ENCODE data around the gene SLC39A9. TPM values are rescaled to one million over a fixed set of nuclear protein-coding genes. Genes with fewer than 3 reads are reported as not detected.
"Not testable (repeated sequence)": the region's sequence is repeated elsewhere in the genome, so short reads cannot be mapped to it uniquely, and the experiment has no call there.

SLC39A9 gene
- total and polyA plus RNA-seq, 7 experiments from 2014 or later = 12.3 to 50.3 (median 34.4) TPM

DNA sequence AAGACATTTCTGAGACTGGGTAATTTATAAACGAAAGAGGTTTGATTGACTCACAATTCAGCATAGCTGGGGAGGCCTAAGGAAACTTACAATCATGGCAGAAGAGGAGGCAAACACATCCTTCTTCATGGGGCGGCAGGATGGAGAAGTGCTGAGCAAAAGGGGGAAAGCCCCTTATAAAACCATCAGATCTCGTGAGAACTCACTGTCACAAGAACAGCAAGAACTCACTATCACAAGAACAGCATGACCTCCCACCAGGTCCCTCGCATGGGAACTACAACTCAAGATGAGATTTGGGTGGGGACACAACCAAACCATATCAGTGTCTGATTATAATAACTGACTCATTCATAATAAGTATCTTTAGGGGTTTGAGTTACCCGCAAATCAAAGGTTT is 6.4 kb downstream of the SLC39A9 start:
- Mint-ChIP-seq H3K27me3 (no peaks in the 10 kb centered on the region), H3K9me3 (no peaks in the 10 kb centered on the region), H3K36me3 (peaks cover 7 to 32% (median 10%) of the 10 kb centered on the region in 5 donors), H3K4me1 (peaks cover 30 to 64% (median 53%) of the 10 kb centered on the region in 7 donors), H3K27ac (peak overlapping the region in 1 of 9 donors; percentile 23), H3K4me3 (peak overlapping the region in 1 of 10 donors; percentile 71)
- Histone ChIP-seq H3K27me3 (ENCODE audit: control insufficient read depth in 2 of 2, insufficient read depth in 2 of 2, low read length in 2 of 2) (no peaks in the 10 kb centered on the region), H3K4me3 (ENCODE audit: low read length) (no peak overlapping the region), H3K36me3 (ENCODE audit: control insufficient read depth in 2 of 3, insufficient read depth in 3 of 3, low read length in 3 of 3) (peaks cover 0 to 5% (median 0%) of the 10 kb centered on the region in 3 experiments), H3K4me1 (ENCODE audit: control insufficient read depth in 2 of 2, insufficient read depth in 2 of 2, low read length in 2 of 2) (peaks cover 12 to 21% of the 10 kb centered on the region in 2 donors), H3K27ac (ENCODE audit: low read depth, low read length) (no peak overlapping the region), H3K9me3 (ENCODE audit: control insufficient read depth in 2 of 3, low read length in 3 of 3) (no peaks in the 10 kb centered on the region)
- ATAC-seq = no peak
- intact Hi-C loops (cut with micrococcal nuclease) = no loop called here
- POLR2A ChIA-PET = no interaction called here
- no peak for DNase-seq
- CTCF ChIA-PET = no interaction called here

DNA sequence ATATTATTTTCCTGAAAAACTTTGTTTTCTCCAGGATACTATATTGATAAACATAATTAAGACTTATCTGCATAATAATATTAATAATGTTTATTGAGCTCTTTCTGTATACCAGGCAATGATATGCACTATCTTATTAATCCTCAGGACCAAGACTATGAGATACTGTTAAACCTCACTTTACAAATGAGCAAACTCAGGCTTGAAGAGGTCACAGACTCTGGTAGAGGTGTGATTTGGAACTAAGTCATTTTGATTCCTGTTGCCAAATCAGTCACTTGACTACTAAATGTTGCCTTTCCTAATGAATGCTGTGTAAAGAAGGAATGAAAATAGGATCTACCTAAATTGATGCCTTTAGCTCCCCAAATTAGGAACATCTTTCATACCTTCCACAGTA is 7.3 kb downstream of the SLC39A9 start:
- H3K36me3 Mint-ChIP-seq = peaks cover 4 to 28% (median 8%) of the 10 kb centered on the region in 5 donors
- POLR2A ChIA-PET = interaction anchor here (0.6 kb wide), 1 partner anchor 252 kb away, joined by 3 read pairs; no protein-coding TSS in a partner anchor
- H3K4me1 Mint-ChIP-seq = peaks cover 22 to 55% (median 44%) of the 10 kb centered on the region in 7 donors
- Histone ChIP-seq H3K36me3 (ENCODE audit: control insufficient read depth in 2 of 3, insufficient read depth in 3 of 3, low read length in 3 of 3) (peaks cover 0 to 5% (median 0%) of the 10 kb centered on the region in 3 experiments), H3K27ac (ENCODE audit: low read depth, low read length) (no peak overlapping the region), H3K4me1 (ENCODE audit: control insufficient read depth in 2 of 2, insufficient read depth in 2 of 2, low read length in 2 of 2) (peaks cover 8 to 12% of the 10 kb centered on the region in 2 donors), H3K27me3 (ENCODE audit: control insufficient read depth in 2 of 2, insufficient read depth in 2 of 2, low read length in 2 of 2) (no peaks in the 10 kb centered on the region), H3K4me3 (ENCODE audit: low read length) (no peak overlapping the region), H3K9me3 (ENCODE audit: control insufficient read depth in 2 of 3, low read length in 3 of 3) (no peaks in the 10 kb centered on the region)
- H3K4me3 Mint-ChIP-seq = no peak overlapping the region
- ATAC-seq (no peak), DNase-seq (no peak)
- no peaks in the 10 kb centered on the region for H3K27me3 Mint-ChIP-seq
- no peak overlapping the region for H3K27ac Mint-ChIP-seq
- intact Hi-C loops (cut with micrococcal nuclease) = no loop called here
- H3K9me3 Mint-ChIP-seq = no peaks in the 10 kb centered on the region
- CTCF ChIA-PET = interaction anchor here (0.7 kb wide), 1 partner anchor 57 kb away, joined by 3 read pairs; no protein-coding TSS in a partner anchor

DNA sequence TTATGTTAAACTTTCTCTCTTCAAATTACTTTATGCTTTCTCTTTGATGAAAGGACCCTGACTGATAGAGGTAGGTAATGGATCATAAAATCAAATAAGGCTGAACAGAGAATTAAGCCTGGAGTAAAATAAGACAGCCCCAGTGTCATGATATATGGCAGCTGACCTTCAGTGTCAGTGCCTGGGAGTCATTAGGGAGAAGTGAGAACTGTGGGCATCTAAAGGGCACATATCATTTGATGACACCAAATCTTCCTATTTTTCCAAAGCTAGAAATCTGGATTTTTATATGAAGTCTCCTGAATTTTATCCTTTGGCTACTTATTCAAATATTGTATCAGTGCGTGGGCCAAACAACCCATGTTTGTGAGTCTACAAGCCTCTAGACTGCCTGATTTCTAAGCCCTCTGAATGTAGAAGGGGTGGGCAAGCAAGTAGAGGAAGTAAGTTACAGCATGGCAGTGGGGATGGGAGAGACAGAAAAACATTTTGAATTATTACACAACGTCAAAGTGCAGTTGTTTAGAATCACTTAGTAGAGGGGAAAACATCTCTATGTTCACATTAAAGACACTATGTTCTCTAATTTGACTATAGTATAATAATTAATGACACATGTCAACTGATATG is 10.0 kb downstream of the SLC39A9 start:
- Histone ChIP-seq H3K4me3 (ENCODE audit: low read length) (no peak overlapping the region), H3K27ac (ENCODE audit: low read depth, low read length) (no peak overlapping the region), H3K9me3 (ENCODE audit: control insufficient read depth in 2 of 3, low read length in 3 of 3) (no peaks in the 10 kb centered on the region), H3K4me1 (ENCODE audit: control insufficient read depth in 2 of 2, insufficient read depth in 2 of 2, low read length in 2 of 2) (no peaks in the 10 kb centered on the region), H3K36me3 (ENCODE audit: control insufficient read depth in 2 of 3, insufficient read depth in 3 of 3, low read length in 3 of 3) (peaks cover 0 to 5% (median 0%) of the 10 kb centered on the region in 3 experiments), H3K27me3 (ENCODE audit: control insufficient read depth in 2 of 2, insufficient read depth in 2 of 2, low read length in 2 of 2) (no peaks in the 10 kb centered on the region)
- ChIA-PET POLR2A (no interaction called here), CTCF (no interaction called here)
- intact Hi-C loops (cut with micrococcal nuclease) = no loop called here
- DNase-seq (no peak), ATAC-seq (no peak)
- no peak overlapping the region for H3K4me3 Mint-ChIP-seq
- no peak overlapping the region for H3K27ac Mint-ChIP-seq
- H3K9me3 Mint-ChIP-seq = no peaks in the 10 kb centered on the region
- H3K4me1 Mint-ChIP-seq = peaks cover 11 to 44% (median 35%) of the 10 kb centered on the region in 7 donors
- H3K27me3 Mint-ChIP-seq = no peaks in the 10 kb centered on the region
- H3K36me3 Mint-ChIP-seq = peaks cover 5 to 28% (median 15%) of the 10 kb centered on the region in 5 donors

DNA sequence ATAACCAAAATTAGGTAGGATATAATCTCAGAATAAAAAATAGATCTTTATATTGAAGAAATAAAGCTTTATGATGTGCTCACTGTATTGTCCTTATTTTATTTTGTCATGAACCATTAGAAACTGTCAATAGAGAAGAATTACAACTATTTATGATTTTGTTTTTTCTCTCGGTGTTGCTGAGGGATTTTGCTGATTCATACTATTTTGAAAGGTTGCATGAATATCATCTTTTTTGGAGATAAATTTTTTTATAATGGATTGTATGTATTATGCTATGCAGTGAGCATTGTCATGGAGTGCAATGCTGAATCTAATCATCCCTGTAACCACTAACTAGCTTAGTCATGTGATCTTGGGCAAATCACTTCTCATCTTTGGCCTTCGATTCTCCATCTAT is 15.0 kb downstream of the SLC39A9 start:
- no peak overlapping the region for H3K4me3 Mint-ChIP-seq
- Histone ChIP-seq H3K27me3 (ENCODE audit: control insufficient read depth in 2 of 2, insufficient read depth in 2 of 2, low read length in 2 of 2) (no peaks in the 10 kb centered on the region), H3K9me3 (ENCODE audit: control insufficient read depth in 2 of 3, low read length in 3 of 3) (no peaks in the 10 kb centered on the region), H3K36me3 (ENCODE audit: control insufficient read depth in 2 of 3, insufficient read depth in 3 of 3, low read length in 3 of 3) (no peaks in the 10 kb centered on the region), H3K4me3 (ENCODE audit: low read length) (no peak overlapping the region), H3K27ac (ENCODE audit: low read depth, low read length) (no peak overlapping the region), H3K4me1 (ENCODE audit: control insufficient read depth in 2 of 2, insufficient read depth in 2 of 2, low read length in 2 of 2) (no peaks in the 10 kb centered on the region)
- H3K36me3 Mint-ChIP-seq = peaks cover 2 to 24% (median 16%) of the 10 kb centered on the region in 5 donors
- H3K9me3 Mint-ChIP-seq = peaks cover 0 to 13% (median 4%) of the 10 kb centered on the region in 11 donors
- ATAC-seq = no peak
- no peak overlapping the region for H3K27ac Mint-ChIP-seq
- ChIA-PET POLR2A (interaction anchor here (0.6 to 1.0 kb wide), 2 partner anchors 15 to 680 kb away, joined by 3 to 5 read pairs; partner anchors contain the start of gene SLC39A9), CTCF (no interaction called here)
- intact Hi-C loops (cut with micrococcal nuclease) = no loop called here
- H3K4me1 Mint-ChIP-seq = peaks cover 6 to 42% (median 30%) of the 10 kb centered on the region in 7 donors
- no peak for DNase-seq
- H3K27me3 Mint-ChIP-seq = no peaks in the 10 kb centered on the region

DNA sequence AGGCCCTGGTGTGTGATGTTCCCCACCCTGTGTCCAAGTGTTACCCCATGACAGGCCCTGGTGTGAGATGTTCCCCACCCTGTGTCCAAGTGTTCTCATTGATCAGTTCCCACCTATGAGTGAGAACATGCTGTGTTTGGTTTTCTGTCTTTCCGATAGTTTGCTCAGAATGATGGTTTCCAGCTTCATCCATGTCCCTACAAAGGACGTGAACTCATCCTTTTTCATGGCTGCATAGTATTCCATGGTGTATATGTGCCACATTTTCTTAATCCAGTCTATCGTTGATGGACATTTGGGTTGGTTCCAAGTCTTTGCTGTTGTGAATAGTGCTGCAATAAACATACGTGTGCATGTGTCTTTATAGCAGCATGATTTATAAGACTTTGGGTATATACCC is 17.6 kb downstream of the SLC39A9 start:
- intact Hi-C loops (cut with micrococcal nuclease); H3K36me3 ChIP-seq (ENCODE audit: control insufficient read depth in 2 of 3, insufficient read depth in 3 of 3, low read length in 3 of 3); H3K27ac ChIP-seq (ENCODE audit: low read depth, low read length); H3K27ac Mint-ChIP-seq; H3K4me3 ChIP-seq (ENCODE audit: low read length); H3K4me3 Mint-ChIP-seq; H3K9me3 ChIP-seq (ENCODE audit: control insufficient read depth in 2 of 3, low read length in 3 of 3); H3K4me1 ChIP-seq (ENCODE audit: control insufficient read depth in 2 of 2, insufficient read depth in 2 of 2, low read length in 2 of 2); CTCF ChIA-PET; H3K27me3 ChIP-seq (ENCODE audit: control insufficient read depth in 2 of 2, insufficient read depth in 2 of 2, low read length in 2 of 2); DNase-seq; ATAC-seq; H3K27me3 Mint-ChIP-seq; POLR2A ChIA-PET: not testable (repeated sequence)
- peaks cover 24 to 52% (median 46%) of the 10 kb centered on the region in 7 donors for H3K4me1 Mint-ChIP-seq
- peaks cover 0 to 13% (median 4%) of the 10 kb centered on the region in 11 donors for H3K9me3 Mint-ChIP-seq
- H3K36me3 Mint-ChIP-seq = peaks cover 0 to 29% (median 17%) of the 10 kb centered on the region in 5 donors

DNA sequence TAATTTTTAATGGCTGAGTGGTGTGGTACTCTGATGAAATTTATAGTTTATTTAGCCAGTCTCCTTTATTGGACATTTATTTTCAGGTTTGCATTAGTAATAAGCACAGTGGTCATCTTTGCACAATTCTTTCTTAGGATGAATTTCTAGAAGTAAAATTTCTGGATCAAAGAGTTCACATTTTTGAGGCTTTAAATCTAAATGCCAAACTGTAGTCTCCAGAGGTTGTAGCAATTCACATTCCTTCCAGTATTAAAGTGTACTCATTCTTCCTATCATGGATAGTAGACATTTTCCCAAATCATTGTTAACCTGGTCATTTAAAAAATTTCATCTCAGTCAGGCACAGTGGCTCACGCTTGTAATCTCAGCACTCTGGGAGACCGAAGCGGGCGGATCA is 24.8 kb downstream of the SLC39A9 start:
- no peak for DNase-seq
- Mint-ChIP-seq H3K36me3 (peaks cover 10 to 47% (median 31%) of the 10 kb centered on the region in 5 donors), H3K4me1 (peaks cover 16 to 30% (median 28%) of the 10 kb centered on the region in 7 donors), H3K27ac (no peak overlapping the region), H3K27me3 (no peaks in the 10 kb centered on the region), H3K9me3 (peaks cover 0 to 1% (median 0%) of the 10 kb centered on the region in 11 donors), H3K4me3 (no peak overlapping the region)
- POLR2A ChIA-PET = no interaction called here
- no peak for ATAC-seq
- H3K4me3 ChIP-seq (ENCODE audit: low read length) = no peak overlapping the region
- intact Hi-C loops (cut with micrococcal nuclease) = no loop called here
- H3K36me3 ChIP-seq (ENCODE audit: control insufficient read depth in 2 of 3, insufficient read depth in 3 of 3, low read length in 3 of 3) = peaks cover 0 to 40% (median 4%) of the 10 kb centered on the region in 3 experiments
- H3K9me3 ChIP-seq (ENCODE audit: control insufficient read depth in 2 of 3, low read length in 3 of 3) = no peaks in the 10 kb centered on the region
- no peaks in the 10 kb centered on the region for H3K27me3 ChIP-seq (ENCODE audit: control insufficient read depth in 2 of 2, insufficient read depth in 2 of 2, low read length in 2 of 2)
- no peaks in the 10 kb centered on the region for H3K4me1 ChIP-seq (ENCODE audit: control insufficient read depth in 2 of 2, insufficient read depth in 2 of 2, low read length in 2 of 2)
- H3K27ac ChIP-seq (ENCODE audit: low read depth, low read length) = no peak overlapping the region
- CTCF ChIA-PET = no interaction called here

All from naive thymus-derived CD4-positive, alpha-beta T cell (primary cell).